Measurements from ENCODE around the gene RPL4. TPM values are rescaled to one million over a fixed set of nuclear protein-coding genes. Genes with fewer than 3 reads are reported as not detected.

RPL4 gene
- total and polyA plus RNA-seq, 9 of the 15 experiments (the other 6 are each of a cell fraction or from before 2014, with no cell fraction given): 2,055 to 7,760 (median 5,069) TPM

GRCh38 chr15:66498501-66499386, 5.9 kb downstream of the RPL4 start (continued):
- TF ChIP-seq RAD21 (CRISPR knock-in tag; conservative IDR thresholded peaks at IDR 0.05 in 1 of 2, IDR thresholded peaks at IDR 0.05 in 1 of 2): peak; percentile 12 to 33; a peak in 1 of 4 replicates
- peak; percentile 17; the same call in 1 of the 2 replicates for TF ChIP-seq C11orf30 (IDR thresholded peaks at IDR 0.05; ENCODE audit: low read depth)
- TF ChIP-seq ZNF75A (CRISPR knock-in tag; IDR thresholded peaks at IDR 0.05): no peak
- TF ChIP-seq POLR2A (conservative IDR thresholded peaks at IDR 0.05): peak; percentile 9
- no peak for TF ChIP-seq ZEB2 (IDR thresholded peaks at IDR 0.05)
- TF ChIP-seq MAFG (tag; conservative IDR thresholded peaks at IDR 0.05): peak; percentile 64
- peak; percentile 48 to 51 (median 48); a peak in 5 of 6 replicates for TF ChIP-seq CTCF (IDR thresholded peaks at IDR 0.05 in 2 of 3, conservative IDR thresholded peaks at IDR 0.05 in 1 of 3; ENCODE audit: insufficient read depth in 2 of 3, low read depth in 1 of 3, low read length in 3 of 3)
- peak; percentile 60 for TF ChIP-seq POLR2B (IDR thresholded peaks at IDR 0.05; ENCODE audit: low read depth, partially characterized antibody)
- TF ChIP-seq NFE2 (IDR thresholded peaks at IDR 0.05; ENCODE audit: low read depth): peak; percentile 52; the same call in 1 of the 2 replicates
- peak; percentile 33; the same call in 1 of the 2 replicates for TF ChIP-seq SMC3 (conservative IDR thresholded peaks at IDR 0.05; ENCODE audit: insufficient read depth, low read depth, low read length)
